Measurements from ENCODE around the gene HS6ST1.

HS6ST1 gene

GRCh38 chr2:128312411-128312810 lies 6.3 kb downstream of the HS6ST1 start:
- H3K4me3 Mint-ChIP-seq = no peak overlapping the region
- H3K4me1 Mint-ChIP-seq (ENCODE audit: low read depth) = peaks cover 21% of the 10 kb centered on the region
- no peaks in the 10 kb centered on the region for H3K9me3 Mint-ChIP-seq
- peaks cover 2% of the 10 kb centered on the region for H3K36me3 Mint-ChIP-seq (ENCODE audit: low read depth)
- no peak overlapping the region for H3K27ac Mint-ChIP-seq
- peaks cover 8% of the 10 kb centered on the region for H3K27me3 Mint-ChIP-seq (ENCODE audit: low read depth)

GRCh38 chr2:128311755-128312341 lies 6.8 kb downstream of the HS6ST1 start:
- no peak overlapping the region for H3K4me3 Mint-ChIP-seq
- H3K36me3 Mint-ChIP-seq (ENCODE audit: low read depth) = peaks cover 2% of the 10 kb centered on the region
- peaks cover 5% of the 10 kb centered on the region for H3K27me3 Mint-ChIP-seq (ENCODE audit: low read depth)
- H3K27ac Mint-ChIP-seq = no peak overlapping the region
- no peaks in the 10 kb centered on the region for H3K9me3 Mint-ChIP-seq
- H3K4me1 Mint-ChIP-seq (ENCODE audit: low read depth) = peaks cover 19% of the 10 kb centered on the region

DNA sequence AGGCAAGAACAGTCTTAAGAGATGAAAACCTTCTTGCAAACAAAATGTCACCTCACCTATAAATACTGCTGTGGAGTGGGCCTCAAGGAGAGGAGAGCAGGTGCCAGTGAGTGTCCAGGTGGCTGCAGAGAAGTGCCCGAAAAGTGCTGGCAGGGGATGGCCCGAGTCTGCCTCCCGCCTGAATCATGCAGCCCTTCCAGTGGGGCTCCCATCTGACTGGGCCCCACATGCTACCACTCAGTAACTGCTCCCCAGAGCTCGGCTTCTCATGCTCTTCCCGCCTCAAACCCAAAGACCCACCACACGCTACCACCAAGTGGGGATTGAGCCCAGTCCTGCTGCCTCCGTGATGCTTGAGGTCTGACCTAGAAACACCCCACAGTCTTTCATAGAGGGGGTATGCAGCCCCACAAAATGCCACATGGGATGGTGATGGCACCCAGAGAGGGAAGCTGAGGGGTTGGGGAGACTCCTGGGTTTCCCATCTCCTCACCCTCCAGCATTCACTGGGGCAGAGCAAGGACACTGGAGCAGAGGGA lies 7.4 kb downstream of the HS6ST1 start:
- Mint-ChIP-seq H3K27me3 (ENCODE audit: low read depth) (no peaks in the 10 kb centered on the region), H3K27ac (no peak overlapping the region), H3K36me3 (ENCODE audit: low read depth) (peaks cover 2% of the 10 kb centered on the region), H3K9me3 (no peaks in the 10 kb centered on the region), H3K4me3 (no peak overlapping the region), H3K4me1 (ENCODE audit: low read depth) (peaks cover 13% of the 10 kb centered on the region)

DNA sequence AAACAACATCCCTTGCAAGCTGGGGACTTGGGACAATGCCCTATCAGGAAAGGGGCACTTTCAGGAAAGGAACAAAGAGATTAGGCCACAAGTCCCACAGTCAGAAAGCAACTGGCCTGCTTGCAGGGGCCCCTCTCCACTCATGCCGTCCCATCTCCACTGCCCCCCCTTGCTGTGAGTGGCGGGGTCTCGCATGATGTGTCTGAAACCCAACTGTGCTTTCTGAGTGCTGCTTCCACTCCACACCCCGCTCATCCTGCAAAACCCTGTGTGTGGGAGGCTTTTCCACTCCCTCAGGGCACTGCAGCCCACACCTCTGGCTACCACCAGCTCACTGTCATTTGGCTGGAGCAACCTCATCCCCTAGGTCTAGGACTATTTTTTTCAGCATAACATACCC lies 7.9 kb downstream of the HS6ST1 start:
- Mint-ChIP-seq H3K27me3 (ENCODE audit: low read depth) (no peaks in the 10 kb centered on the region), H3K9me3 (no peaks in the 10 kb centered on the region), H3K36me3 (ENCODE audit: low read depth) (peaks cover 2% of the 10 kb centered on the region), H3K4me1 (ENCODE audit: low read depth) (peaks cover 11% of the 10 kb centered on the region), H3K27ac (no peak overlapping the region), H3K4me3 (no peak overlapping the region)

DNA sequence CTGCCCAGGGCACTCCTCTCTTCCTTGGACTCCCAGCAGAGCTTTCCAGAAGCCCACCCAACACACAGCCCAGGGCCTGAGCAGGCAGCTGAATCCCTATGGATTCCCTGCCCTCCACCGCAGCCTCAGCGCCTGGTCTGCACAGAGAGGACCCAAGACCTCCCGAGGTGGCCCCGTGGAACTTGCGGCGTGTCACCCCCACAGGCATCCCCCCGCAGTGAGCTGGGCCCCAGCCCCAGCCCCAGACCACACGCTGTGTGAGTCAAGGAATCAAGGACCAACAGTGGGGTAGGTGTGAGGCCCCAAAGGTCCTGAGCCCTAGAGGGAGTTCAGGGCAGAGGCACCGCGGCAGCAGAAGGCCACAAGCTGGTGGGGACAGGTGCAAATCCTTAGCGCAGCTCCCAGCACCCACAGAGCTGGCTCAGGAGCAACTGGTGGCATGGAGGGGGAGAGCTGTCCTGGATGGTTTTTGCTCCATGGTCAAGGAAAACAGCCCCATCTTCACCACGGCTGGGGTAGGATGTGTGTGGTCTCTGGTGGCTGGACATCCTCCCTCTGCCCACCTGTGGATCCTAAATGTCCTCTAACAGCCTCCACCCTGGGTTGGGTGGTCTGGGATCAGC lies 8.5 kb downstream of the HS6ST1 start:
- H3K4me3 Mint-ChIP-seq = no peak overlapping the region
- H3K4me1 Mint-ChIP-seq (ENCODE audit: low read depth) = peaks cover 6% of the 10 kb centered on the region

GRCh38 chr2:128309280-128310093 lies 9.2 kb downstream of the HS6ST1 start:
- Mint-ChIP-seq H3K27me3 (ENCODE audit: low read depth) (no peaks in the 10 kb centered on the region), H3K36me3 (ENCODE audit: low read depth) (peaks cover 2% of the 10 kb centered on the region), H3K4me3 (no peak overlapping the region), H3K9me3 (no peaks in the 10 kb centered on the region), H3K27ac (no peak overlapping the region), H3K4me1 (ENCODE audit: low read depth) (peaks cover 4% of the 10 kb centered on the region)

More for the DNA sequence above, 8.5 kb downstream of the HS6ST1 start:
- peaks cover 2% of the 10 kb centered on the region for H3K36me3 Mint-ChIP-seq (ENCODE audit: low read depth)
- H3K27me3 Mint-ChIP-seq (ENCODE audit: low read depth) = no peaks in the 10 kb centered on the region
- no peak overlapping the region for H3K27ac Mint-ChIP-seq
- no peaks in the 10 kb centered on the region for H3K9me3 Mint-ChIP-seq

DNA sequence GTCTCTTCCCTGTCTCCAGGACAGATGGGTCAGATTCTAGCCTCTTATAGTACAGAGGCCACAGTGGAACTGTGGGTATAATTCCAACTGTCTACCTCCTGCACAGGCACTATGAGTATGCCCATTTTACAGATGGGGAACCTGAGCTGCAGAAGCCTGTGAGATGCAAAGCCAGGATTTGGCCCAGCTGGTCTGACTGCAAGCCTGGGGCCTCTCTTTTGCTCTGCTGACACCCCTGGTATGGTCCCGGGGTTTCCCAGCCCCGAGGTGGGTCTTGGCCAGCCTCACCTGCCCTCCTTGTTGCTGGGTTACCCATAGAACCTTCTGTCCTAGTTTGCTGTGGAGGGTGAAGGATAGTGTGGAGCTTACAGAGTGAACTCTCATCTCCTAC lies 9.8 kb downstream of the HS6ST1 start:
- H3K36me3 Mint-ChIP-seq (ENCODE audit: low read depth) = no peaks in the 10 kb centered on the region
- peaks cover 1% of the 10 kb centered on the region for H3K4me1 Mint-ChIP-seq (ENCODE audit: low read depth)
- H3K27ac Mint-ChIP-seq = no peak overlapping the region
- no peaks in the 10 kb centered on the region for H3K9me3 Mint-ChIP-seq
- no peaks in the 10 kb centered on the region for H3K27me3 Mint-ChIP-seq (ENCODE audit: low read depth)
- H3K4me3 Mint-ChIP-seq = no peak overlapping the region

- no peaks in the 10 kb centered on the region for H3K9me3 Mint-ChIP-seq
- H3K4me3 Mint-ChIP-seq = no peak overlapping the region
- H3K4me1 Mint-ChIP-seq (ENCODE audit: low read depth) = peaks cover 1% of the 10 kb centered on the region
- H3K36me3 Mint-ChIP-seq (ENCODE audit: low read depth) = no peaks in the 10 kb centered on the region
- no peaks in the 10 kb centered on the region for H3K27me3 Mint-ChIP-seq (ENCODE audit: low read depth)
- no peak overlapping the region for H3K27ac Mint-ChIP-seq
These were observed 10.4 kb downstream of the HS6ST1 start for GRCh38 chr2:128308284-128308731.

DNA sequence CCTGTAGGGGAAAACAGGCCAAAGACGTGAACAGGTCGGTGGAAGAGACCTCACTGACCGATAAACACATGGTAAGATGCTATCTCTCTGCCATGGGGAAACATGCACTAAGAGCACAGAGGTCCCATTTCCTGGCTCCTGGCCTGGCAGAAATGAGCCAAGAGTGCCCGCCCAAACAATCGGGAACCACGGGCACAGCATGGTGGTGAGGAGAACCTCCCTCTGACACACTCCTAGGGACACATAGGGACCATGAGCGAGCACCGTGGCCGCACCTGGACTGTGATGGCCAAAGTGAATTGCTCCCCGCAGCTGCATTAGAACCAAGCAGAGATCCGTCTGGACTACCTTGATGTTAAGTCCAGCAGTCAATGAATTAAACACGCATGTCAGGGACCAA lies 11.1 kb downstream of the HS6ST1 start:
- H3K9me3 Mint-ChIP-seq = no peaks in the 10 kb centered on the region
- no peak overlapping the region for H3K4me3 Mint-ChIP-seq
- no peak overlapping the region for H3K27ac Mint-ChIP-seq
- H3K27me3 Mint-ChIP-seq (ENCODE audit: low read depth) = no peaks in the 10 kb centered on the region
- peaks cover 1% of the 10 kb centered on the region for H3K4me1 Mint-ChIP-seq (ENCODE audit: low read depth)
- H3K36me3 Mint-ChIP-seq (ENCODE audit: low read depth) = no peaks in the 10 kb centered on the region

DNA sequence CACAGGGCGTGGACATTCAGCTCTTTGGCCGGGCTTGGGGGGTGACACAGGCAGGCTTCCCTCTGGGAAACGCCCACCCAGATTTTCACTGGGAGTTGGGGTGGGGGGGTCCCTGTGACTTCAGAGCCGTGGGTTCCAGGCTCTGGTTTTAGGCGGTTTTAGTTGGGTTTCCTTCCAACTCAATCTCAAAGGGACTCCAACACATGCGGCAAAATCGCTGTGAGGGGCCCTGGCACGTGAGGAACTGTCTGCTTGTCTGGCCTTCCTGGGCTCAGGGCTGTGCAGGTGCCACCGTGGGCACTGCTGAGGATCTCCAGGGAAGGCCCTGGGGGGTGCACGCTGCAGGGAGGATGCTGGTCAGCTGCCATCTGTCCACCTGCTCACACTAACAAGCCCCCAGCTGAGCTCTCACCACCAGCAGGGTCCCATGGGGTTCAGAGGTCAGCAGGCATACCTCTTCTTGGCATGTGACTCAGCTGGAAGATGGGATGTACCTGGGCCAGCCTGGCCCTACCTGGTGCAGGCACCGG lies 11.7 kb downstream of the HS6ST1 start:
- H3K4me1 Mint-ChIP-seq (ENCODE audit: low read depth) = peaks cover 1% of the 10 kb centered on the region
- no peaks in the 10 kb centered on the region for H3K9me3 Mint-ChIP-seq
- no peak overlapping the region for H3K4me3 Mint-ChIP-seq
- no peaks in the 10 kb centered on the region for H3K36me3 Mint-ChIP-seq (ENCODE audit: low read depth)
- no peak overlapping the region for H3K27ac Mint-ChIP-seq
- no peaks in the 10 kb centered on the region for H3K27me3 Mint-ChIP-seq (ENCODE audit: low read depth)

GRCh38 chr2:128306081-128306930 lies 12.4 kb downstream of the HS6ST1 start:
- Mint-ChIP-seq H3K27ac (no peak overlapping the region), H3K36me3 (ENCODE audit: low read depth) (no peaks in the 10 kb centered on the region), H3K27me3 (ENCODE audit: low read depth) (no peaks in the 10 kb centered on the region), H3K9me3 (no peaks in the 10 kb centered on the region), H3K4me1 (ENCODE audit: low read depth) (peaks cover 1% of the 10 kb centered on the region), H3K4me3 (no peak overlapping the region)

DNA sequence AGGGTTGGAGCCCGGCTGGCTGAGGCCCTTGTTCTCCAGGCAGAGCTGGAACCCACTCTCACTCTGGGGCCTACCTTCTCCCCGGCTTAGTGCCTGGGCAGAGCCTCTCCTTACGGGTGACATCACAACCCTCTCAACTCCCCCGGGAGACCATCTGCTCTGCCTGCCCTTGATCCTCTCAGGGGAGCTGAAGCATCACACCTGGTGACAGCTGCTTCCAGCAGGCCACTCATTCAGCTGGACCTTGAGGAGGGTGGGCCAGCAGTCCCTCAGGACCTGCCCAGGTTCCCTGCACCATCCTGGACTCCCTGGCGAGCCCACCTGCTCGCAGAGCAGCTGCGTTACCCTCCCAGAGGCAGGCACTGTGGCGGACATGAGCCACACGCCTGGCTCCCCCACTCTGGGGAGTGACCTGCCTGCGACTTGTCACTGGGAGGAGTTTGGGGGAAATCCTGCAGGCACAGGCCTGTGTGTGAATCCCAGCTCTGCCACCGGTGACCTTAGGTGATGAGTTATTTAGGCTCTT lies 13.1 kb downstream of the HS6ST1 start:
- no peaks in the 10 kb centered on the region for H3K9me3 Mint-ChIP-seq
- no peak overlapping the region for H3K4me3 Mint-ChIP-seq
- H3K36me3 Mint-ChIP-seq (ENCODE audit: low read depth) = no peaks in the 10 kb centered on the region
- H3K27me3 Mint-ChIP-seq (ENCODE audit: low read depth) = no peaks in the 10 kb centered on the region
- H3K4me1 Mint-ChIP-seq (ENCODE audit: low read depth) = no peaks in the 10 kb centered on the region
- H3K27ac Mint-ChIP-seq = no peak overlapping the region

DNA sequence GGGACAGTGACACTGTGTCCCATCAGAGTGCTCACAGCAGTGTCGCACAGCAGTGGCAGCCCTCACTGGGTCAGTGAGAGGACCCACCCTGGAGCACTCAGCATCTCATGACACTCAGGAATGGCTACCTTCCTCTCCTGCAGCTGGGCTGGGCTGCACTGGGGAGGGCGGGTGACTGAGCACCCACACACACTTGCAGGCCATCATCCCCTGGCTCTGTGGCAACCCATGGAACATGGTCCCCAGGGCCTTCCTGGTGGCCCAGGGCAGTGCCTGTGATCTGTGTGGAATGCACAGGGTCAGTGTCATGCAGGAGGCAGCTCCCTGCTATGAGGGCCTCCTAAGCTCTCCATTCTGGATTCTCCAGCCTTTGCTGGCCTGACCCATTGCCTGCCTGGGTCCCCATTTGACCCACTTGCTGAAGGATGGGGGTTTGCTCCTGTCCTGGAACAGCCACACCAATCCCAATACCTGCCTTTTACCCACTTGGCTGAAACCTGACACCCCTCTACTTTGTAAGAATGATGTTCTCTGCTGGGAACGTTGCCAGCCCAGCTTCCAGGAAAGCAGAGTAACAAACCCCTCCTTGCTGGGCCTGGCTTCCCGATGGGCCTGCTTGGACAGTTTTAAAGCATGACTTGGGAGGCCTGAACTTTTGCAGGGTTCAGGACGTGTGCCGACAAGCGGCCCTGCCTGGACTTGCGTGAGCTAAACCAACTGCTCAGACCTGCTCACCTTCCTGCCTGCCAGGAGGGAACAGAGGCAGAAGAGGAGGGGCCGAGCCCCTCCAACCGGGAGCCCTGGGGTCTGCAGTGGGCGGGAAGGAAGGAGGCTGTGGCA lies 13.7 kb downstream of the HS6ST1 start:
- H3K36me3 Mint-ChIP-seq (ENCODE audit: low read depth) = no peaks in the 10 kb centered on the region
- H3K27me3 Mint-ChIP-seq (ENCODE audit: low read depth) = no peaks in the 10 kb centered on the region
- H3K9me3 Mint-ChIP-seq = no peaks in the 10 kb centered on the region
- H3K4me1 Mint-ChIP-seq (ENCODE audit: low read depth) = no peaks in the 10 kb centered on the region
- no peak overlapping the region for H3K27ac Mint-ChIP-seq
- H3K4me3 Mint-ChIP-seq = no peak overlapping the region
